Measurements from ENCODE around the gene TMCC2. TPM values are rescaled to one million over a fixed set of nuclear protein-coding genes. Genes with fewer than 3 reads are reported as not detected.
A peak's percentile ranks its signal among the peaks of the same experiment; 100 is the strongest.

The TMCC2 gene
- total and polyA plus RNA-seq, 2 experiments from 2014 or later, result 2.6 to 9.9 TPM

DNA sequence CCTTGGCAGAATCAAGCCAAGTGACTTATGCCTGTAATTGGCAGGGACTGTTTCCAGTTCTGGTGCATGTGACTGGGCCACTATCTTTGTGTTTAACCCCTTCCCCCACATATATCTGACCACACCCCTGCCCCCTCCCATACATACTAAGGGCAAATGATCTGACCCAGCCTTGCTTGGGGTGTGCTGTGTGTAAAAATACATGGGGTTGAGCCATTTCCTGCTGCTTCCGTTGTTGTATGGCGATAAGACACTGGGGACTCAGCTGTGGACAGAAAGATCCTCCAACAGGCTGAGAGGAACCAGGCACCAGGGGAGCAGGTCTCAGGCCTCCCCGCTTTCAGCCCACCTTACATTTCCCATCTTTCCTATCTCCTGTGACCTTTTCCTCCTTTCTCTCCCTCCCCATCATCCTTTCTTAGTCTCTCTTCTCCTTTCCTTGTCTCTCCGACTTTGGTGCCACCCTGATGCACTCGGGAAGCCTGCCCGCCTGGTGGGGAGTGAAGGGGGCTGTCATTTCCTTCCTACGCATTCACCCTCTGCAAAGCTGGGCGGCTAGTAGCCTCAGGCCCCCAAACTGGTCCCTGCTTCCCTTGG, 39.7 kb downstream of the TMCC2 start (continued):
- no peak for TF ChIP-seq POLR2AphosphoS5 (IDR thresholded peaks at IDR 0.05; ENCODE audit: low read depth)
- TF ChIP-seq JUNB (IDR thresholded peaks at IDR 0.05; ENCODE audit: unreplicated experiment), result no peak

- no peaks in the 10 kb centered on the region for H3K9me3 Mint-ChIP-seq
- Histone ChIP-seq H3K27me3 (ENCODE audit: insufficient read depth) (no peaks in the 10 kb centered on the region), H3K27ac (ENCODE audit: low read depth) (no peak overlapping the region), H3F3A (replicated peaks; ENCODE audit: low read depth) (peaks cover 6% of the 10 kb centered on the region; the same call in 1 of the 2 replicates), H3K4me2 (no peak overlapping the region), H3K9me2 (ENCODE audit: insufficient read depth) (no peaks in the 10 kb centered on the region), H2AFZ (no peak overlapping the region), H3K36me3 (ENCODE audit: insufficient read depth) (no peaks in the 10 kb centered on the region), H4K20me1 (replicated peaks; ENCODE audit: insufficient read depth) (no peaks in the 10 kb centered on the region), H3K4me1 (ENCODE audit: insufficient read depth) (peaks cover 26% of the 10 kb centered on the region; the same call in 1 of the 2 replicates), H3K79me2 (replicated peaks; ENCODE audit: insufficient read depth) (no peaks in the 10 kb centered on the region), H3K4me3 (no peak overlapping the region)
- DNase-seq (ENCODE audit: low spot score) (no peak), ATAC-seq (no peak)
- peaks cover 29% of the 10 kb centered on the region for H3K4me1 Mint-ChIP-seq
- H3K27me3 Mint-ChIP-seq (ENCODE audit: insufficient read depth, low read depth, poor library complexity), result peaks cover 11% of the 10 kb centered on the region
- no peak overlapping the region for H3K4me3 Mint-ChIP-seq
- TF ChIP-seq CTCF (conservative IDR thresholded peaks at IDR 0.05; ENCODE audit: low read depth in 2 of 2), result no peak
- TF ChIP-seq STAT1 (IDR thresholded peaks at IDR 0.05; ENCODE audit: unreplicated experiment), result no peak
- TF ChIP-seq EZH2 (IDR thresholded peaks at IDR 0.05; ENCODE audit: low read depth, unreplicated experiment), result no peak
- TF ChIP-seq ZNF114 (CRISPR knock-in tag; IDR thresholded peaks at IDR 0.05), result no peak
- TF ChIP-seq, protein P1, sequence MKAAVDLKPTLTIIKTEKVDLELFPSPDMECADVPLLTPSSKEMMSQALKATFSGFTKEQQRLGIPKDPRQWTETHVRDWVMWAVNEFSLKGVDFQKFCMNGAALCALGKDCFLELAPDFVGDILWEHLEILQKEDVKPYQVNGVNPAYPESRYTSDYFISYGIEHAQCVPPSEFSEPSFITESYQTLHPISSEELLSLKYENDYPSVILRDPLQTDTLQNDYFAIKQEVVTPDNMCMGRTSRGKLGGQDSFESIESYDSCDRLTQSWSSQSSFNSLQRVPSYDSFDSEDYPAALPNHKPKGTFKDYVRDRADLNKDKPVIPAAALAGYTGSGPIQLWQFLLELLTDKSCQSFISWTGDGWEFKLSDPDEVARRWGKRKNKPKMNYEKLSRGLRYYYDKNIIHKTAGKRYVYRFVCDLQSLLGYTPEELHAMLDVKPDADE (IDR thresholded peaks at IDR 0.05), result no peak
- no peak for TF ChIP-seq JUNB (IDR thresholded peaks at IDR 0.05; ENCODE audit: unreplicated experiment)
- H3K36me3 Mint-ChIP-seq (ENCODE audit: low read depth), result peaks cover 7% of the 10 kb centered on the region; the same call in 2 of the 3 replicates
- no peak overlapping the region for H3K27ac Mint-ChIP-seq
These were observed 41.3 kb downstream of the TMCC2 start for GRCh38 chr1:205268846-205269680.

DNA sequence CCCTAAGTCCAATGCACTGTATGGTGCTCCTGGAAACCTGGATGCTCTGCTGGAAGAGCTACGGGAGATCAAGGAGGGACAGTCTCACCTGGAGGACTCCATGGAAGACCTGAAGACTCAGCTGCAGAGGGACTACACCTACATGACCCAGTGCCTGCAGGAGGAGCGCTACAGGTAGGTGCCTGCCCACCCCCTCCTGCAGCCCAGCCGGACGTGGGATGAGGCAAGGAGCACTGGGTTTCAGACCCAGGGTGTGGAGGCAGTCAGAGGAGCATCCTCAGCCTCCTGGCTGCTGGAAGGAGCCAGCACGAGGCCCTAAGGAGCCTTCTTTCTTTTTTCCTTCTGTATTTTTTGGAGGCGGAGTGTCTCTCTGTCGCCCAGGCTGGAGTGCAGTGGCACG, 42.0 kb downstream of the TMCC2 start:
- no peak overlapping the region for H3K4me3 Mint-ChIP-seq
- Histone ChIP-seq H3K27ac (ENCODE audit: low read depth) (no peak overlapping the region), H4K20me1 (replicated peaks; ENCODE audit: insufficient read depth) (no peaks in the 10 kb centered on the region), H3K79me2 (replicated peaks; ENCODE audit: insufficient read depth) (no peaks in the 10 kb centered on the region), H3K4me1 (ENCODE audit: insufficient read depth) (peaks cover 30% of the 10 kb centered on the region; the same call in 1 of the 2 replicates), H3K27me3 (ENCODE audit: insufficient read depth) (no peaks in the 10 kb centered on the region), H3K36me3 (ENCODE audit: insufficient read depth) (no peaks in the 10 kb centered on the region), H3K4me3 (no peak overlapping the region), H3F3A (replicated peaks; ENCODE audit: low read depth) (peaks cover 6% of the 10 kb centered on the region; the same call in 1 of the 2 replicates), H3K4me2 (no peak overlapping the region), H2AFZ (no peak overlapping the region), H3K9me2 (ENCODE audit: insufficient read depth) (no peaks in the 10 kb centered on the region)
- DNase-seq (ENCODE audit: low spot score) (no peak), ATAC-seq (no peak)
- no peak overlapping the region for H3K27ac Mint-ChIP-seq
- no peaks in the 10 kb centered on the region for H3K9me3 Mint-ChIP-seq
- TF ChIP-seq REST (IDR thresholded peaks at IDR 0.05; ENCODE audit: unreplicated experiment), result no peak
- TF ChIP-seq CTCF (conservative IDR thresholded peaks at IDR 0.05; ENCODE audit: low read depth in 2 of 2), result 0 out of 4 replicates have a peak, but pooled peaks of 1 of the 2 experiments have one; percentile 7
- peaks cover 32% of the 10 kb centered on the region for H3K4me1 Mint-ChIP-seq
- peaks cover 7% of the 10 kb centered on the region; the same call in 2 of the 3 replicates for H3K36me3 Mint-ChIP-seq (ENCODE audit: low read depth)
- H3K27me3 Mint-ChIP-seq (ENCODE audit: insufficient read depth, low read depth, poor library complexity), result peaks cover 16% of the 10 kb centered on the region

Data from GM23338 (cell line).